Neural progenitor cell (in vitro differentiated cells): ENCODE results near the gene TGFB2. TPM values are rescaled to one million over a fixed set of nuclear protein-coding genes. Genes with fewer than 3 reads are reported as not detected.

Experiments used
- DNase-seq: peaks from one replicate; pipeline ENCODE4 v3.0.0-alpha.2; 2016; ENCODE audit warnings: low spot score
- H2AFZ ChIP-seq: fragments of 200-600 bp; sonication (generic); replicated peaks from 2 replicates; pipeline ENCODE4 v1.6.1; 2016; ENCODE audit warnings: antibody characterized with exemption
- H3F3A ChIP-seq: fragments of 200-600 bp; sonication (generic); 2 replicates; pipeline ENCODE4 v1.6.1; 2016; ENCODE audit warnings: antibody characterized with exemption, low read depth
- H3K27ac ChIP-seq: fragments of 200-600 bp; sonication (generic); 2 replicates; pipeline ENCODE4 v1.5.1; 2016; ENCODE audit warnings: mild to moderate bottlenecking
- H3K27me3 ChIP-seq: fragments of 200-600 bp; sonication (generic); 2 replicates; pipeline ENCODE4 v1.6.1; 2016; ENCODE audit warnings: mild to moderate bottlenecking, moderate library complexity
- H3K36me3 ChIP-seq: fragments of 200-600 bp; sonication (generic); 2 replicates; pipeline ENCODE4 v1.5.1; 2016
- H3K4me1 ChIP-seq: fragments of 200-600 bp; sonication (generic); 2 replicates; pipeline ENCODE4 v1.6.1; 2016; ENCODE audit warnings: mixed run types
- H3K4me2 ChIP-seq: fragments of 200-600 bp; sonication (generic); 2 replicates; pipeline ENCODE4 v1.6.1; 2016
- H3K4me3 ChIP-seq: fragments of 200-600 bp; sonication (generic); 2 replicates; pipeline ENCODE4 v1.5.1; 2016
- H3K79me2 ChIP-seq: fragments of 200-600 bp; sonication (generic); 2 replicates; pipeline ENCODE4 v1.6.1; 2016; ENCODE audit warnings: low read depth
- H3K9ac ChIP-seq: fragments of 200-600 bp; sonication (generic); 2 replicates; pipeline ENCODE4 v1.6.1; 2016
- H3K9me3 ChIP-seq: fragments of 200-600 bp; sonication (generic); 2 replicates; pipeline ENCODE4 v1.5.1; 2016; ENCODE audit warnings: low read depth
- H4K20me1 ChIP-seq: fragments of 200-600 bp; sonication (generic); 2 replicates; pipeline ENCODE4 v1.6.1; 2016; ENCODE audit warnings: low read depth
- H3K27ac Mint-ChIP-seq: 3 replicates; pipeline ENCODE4 v1.8.0; 2021; ENCODE audit warnings: mixed read lengths
- H3K27me3 Mint-ChIP-seq: 2 replicates; pipeline ENCODE4 v1.8.0; 2022; ENCODE audit warnings: low read depth, mild to moderate bottlenecking, inconsistent platforms, moderate library complexity, mixed read lengths; ENCODE audit not compliant: insufficient read depth
- H3K36me3 Mint-ChIP-seq: 3 replicates; pipeline ENCODE4 v1.8.0; 2021; ENCODE audit warnings: mixed read lengths
- H3K4me1 Mint-ChIP-seq: 3 replicates; pipeline ENCODE4 v1.8.0; 2021; ENCODE audit warnings: mixed read lengths
- H3K4me3 Mint-ChIP-seq: 3 replicates; pipeline ENCODE4 v1.8.0; 2021; ENCODE audit warnings: mild to moderate bottlenecking, moderate library complexity, mixed read lengths
- H3K9me3 Mint-ChIP-seq: 3 replicates; pipeline ENCODE4 v1.8.0; 2020; ENCODE audit warnings: mixed read lengths
- CTCF ChIP-seq: fragments of 200-600 bp; sonication (generic); IDR thresholded peaks from 2 replicates; pipeline ENCODE4 v1.5.1; 2017; ENCODE audit warnings: antibody characterized with exemption, mild to moderate bottlenecking
- EZH2 ChIP-seq: fragments of 200-600 bp; sonication (generic); IDR thresholded peaks from 2 replicates; pipeline ENCODE4 v1.6.1; 2017; ENCODE audit warnings: antibody characterized with exemption, mild to moderate bottlenecking, moderate library complexity
- EZH2phosphoT487 ChIP-seq: fragments of 200-600 bp; sonication (generic); IDR thresholded peaks from 2 replicates; pipeline ENCODE4 v1.6.1; 2017; ENCODE audit warnings: antibody characterized with exemption
- total RNA-seq: library from RNA; depleted of rRNA; stranded (reverse); fragments of >200 nt; gene quantifications from 2 replicates; pipeline ENCODE4 v1.2.3, GENCODE V29; 2015; ENCODE audit warnings: low replicate concordance

The TGFB2 gene
- total RNA-seq, 1 donor from 2014 or later: 1.9 TPM

DNA sequence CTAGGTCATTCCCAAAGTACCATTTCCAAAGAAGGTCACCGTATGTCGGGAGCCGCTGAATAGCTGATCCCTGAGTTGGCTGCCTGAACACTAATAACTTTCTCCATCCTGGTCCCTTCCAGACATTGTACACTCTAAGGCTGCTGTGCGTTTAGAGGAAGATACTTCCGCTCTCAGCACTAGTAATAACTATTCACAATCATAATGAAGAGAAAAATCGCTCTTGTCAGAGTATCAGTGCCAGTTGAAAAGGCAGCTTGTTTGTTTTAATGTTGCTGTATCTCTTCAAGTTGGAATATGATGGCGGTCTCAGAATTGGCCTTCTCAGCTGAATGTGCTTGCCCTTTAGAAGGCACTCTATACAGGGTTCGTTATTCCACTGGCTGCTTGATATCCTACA, 43.5 kb downstream of the TGFB2 start:
- Histone ChIP-seq H3K79me2 (no peaks in the 10 kb centered on the region), H4K20me1 (no peaks in the 10 kb centered on the region), H3K27me3 (no peaks in the 10 kb centered on the region), H3K27ac (no peak overlapping the region), H3K4me2 (no peak overlapping the region), H3K9me3 (no peaks in the 10 kb centered on the region), H2AFZ (no peak overlapping the region), H3K9ac (no peak overlapping the region), H3K4me1 (peaks cover 4% of the 10 kb centered on the region), H3K36me3 (no peaks in the 10 kb centered on the region), H3K4me3 (no peak overlapping the region), H3F3A (no peaks in the 10 kb centered on the region)
- Mint-ChIP-seq H3K9me3 (no peaks in the 10 kb centered on the region), H3K4me1 (peaks cover 3% of the 10 kb centered on the region), H3K27me3 (peaks cover 4% of the 10 kb centered on the region), H3K27ac (peak overlapping the region; percentile 16), H3K4me3 (no peak overlapping the region), H3K36me3 (no peaks in the 10 kb centered on the region)
- TF ChIP-seq EZH2: no peak
- TF ChIP-seq EZH2phosphoT487: no peak
- TF ChIP-seq CTCF: no peak
- no peak for DNase-seq

DNA sequence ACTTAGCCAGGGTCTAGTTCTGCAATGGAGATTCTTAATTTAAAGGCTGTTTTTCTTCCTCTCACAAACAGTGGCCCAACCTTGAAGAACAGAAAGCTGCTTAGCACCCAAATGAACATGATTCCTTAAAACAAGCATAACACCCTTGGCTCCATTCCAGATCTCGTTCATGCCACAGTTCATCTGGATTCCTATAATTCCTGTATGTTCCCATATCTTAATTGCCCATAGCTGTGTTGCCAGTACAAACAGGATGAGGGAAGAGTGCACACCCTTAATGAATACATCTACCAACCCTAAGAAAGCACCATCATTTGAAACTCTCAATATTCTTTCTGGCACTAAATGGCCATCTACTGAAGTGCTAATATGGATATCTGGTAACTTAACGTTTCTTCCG, 45.5 kb downstream of the TGFB2 start:
- H3K9me3 Mint-ChIP-seq: no peaks in the 10 kb centered on the region
- H3K36me3 ChIP-seq: no peaks in the 10 kb centered on the region
- H3K36me3 Mint-ChIP-seq: no peaks in the 10 kb centered on the region
- no peaks in the 10 kb centered on the region for H4K20me1 ChIP-seq
- H3K27me3 Mint-ChIP-seq: peaks cover 6% of the 10 kb centered on the region
- DNase-seq: no peak
- no peak overlapping the region for H2AFZ ChIP-seq
- TF ChIP-seq CTCF (no peak), EZH2phosphoT487 (no peak), EZH2 (no peak)
- no peaks in the 10 kb centered on the region for H3K27me3 ChIP-seq
- H3K4me3 Mint-ChIP-seq: no peak overlapping the region
- no peak overlapping the region for H3K4me2 ChIP-seq
- H3K79me2 ChIP-seq: no peaks in the 10 kb centered on the region
- H3K4me3 ChIP-seq: no peak overlapping the region
- H3K4me1 Mint-ChIP-seq: peaks cover 3% of the 10 kb centered on the region
- no peak overlapping the region for H3K9ac ChIP-seq
- no peaks in the 10 kb centered on the region for H3K9me3 ChIP-seq
- H3K27ac Mint-ChIP-seq: no peak overlapping the region
- peaks cover 4% of the 10 kb centered on the region for H3K4me1 ChIP-seq
- no peaks in the 10 kb centered on the region for H3F3A ChIP-seq
- no peak overlapping the region for H3K27ac ChIP-seq

- Histone ChIP-seq H3K27me3 (no peaks in the 10 kb centered on the region), H3K36me3 (no peaks in the 10 kb centered on the region), H3K9ac (no peak overlapping the region), H3K79me2 (no peaks in the 10 kb centered on the region), H4K20me1 (no peaks in the 10 kb centered on the region), H3K9me3 (no peaks in the 10 kb centered on the region), H3K27ac (no peak overlapping the region), H2AFZ (no peak overlapping the region), H3K4me2 (no peak overlapping the region), H3K4me3 (no peak overlapping the region), H3F3A (no peaks in the 10 kb centered on the region), H3K4me1 (peaks cover 4% of the 10 kb centered on the region)
- Mint-ChIP-seq H3K27me3 (peaks cover 6% of the 10 kb centered on the region), H3K9me3 (no peaks in the 10 kb centered on the region), H3K4me3 (no peak overlapping the region), H3K27ac (no peak overlapping the region), H3K4me1 (peaks cover 3% of the 10 kb centered on the region), H3K36me3 (no peaks in the 10 kb centered on the region)
- TF ChIP-seq EZH2phosphoT487 (no peak), EZH2 (no peak), CTCF (no peak)
- no peak for DNase-seq
Measured at GRCh38 chr1:218392780-218393179, 47.6 kb downstream of the TGFB2 start.
